Measurements from ENCODE around the gene ZNF428. TPM values are rescaled to one million over a fixed set of nuclear protein-coding genes. Genes with fewer than 3 reads are reported as not detected.

ZNF428 gene
- total RNA-seq, 4 donors from 2014 or later = 38.1 to 61.1 (median 50.5) TPM

DNA sequence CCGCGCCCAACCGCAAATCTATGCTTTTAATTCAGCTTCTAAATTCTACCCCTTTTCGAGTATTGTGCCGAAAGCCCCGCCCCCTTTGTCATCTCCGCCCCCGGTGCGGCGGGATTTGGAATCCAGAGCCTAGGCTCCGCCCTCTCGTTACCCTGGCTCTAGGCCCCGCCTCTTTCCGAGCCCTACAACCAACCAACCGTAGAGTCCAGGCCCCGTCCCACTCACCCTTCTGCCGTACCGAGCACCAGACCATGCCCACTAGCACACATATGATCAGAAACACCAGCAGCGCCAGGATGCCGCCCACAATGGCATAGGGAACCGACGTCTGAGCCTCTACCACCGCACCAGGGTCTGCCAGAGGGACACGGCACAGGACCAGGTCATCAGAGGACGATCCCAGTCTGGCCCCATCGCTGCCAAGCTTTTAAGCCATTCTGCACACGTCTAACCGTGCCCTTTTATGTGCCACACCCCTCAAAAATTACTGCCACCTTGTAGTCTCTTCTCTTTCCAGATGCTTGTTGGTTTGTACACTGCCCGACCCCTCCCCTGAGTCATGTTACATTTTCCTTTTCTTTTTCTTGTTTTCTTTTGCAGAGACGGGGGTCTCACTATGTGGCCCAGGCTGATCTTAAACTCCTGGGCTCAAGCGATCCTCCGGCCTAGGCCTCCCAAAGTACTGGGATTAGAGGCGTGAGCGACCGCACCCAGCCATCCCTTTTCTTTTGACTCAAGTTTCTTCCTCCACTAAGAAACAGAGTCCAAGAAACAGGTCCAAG, 4.7 kb upstream of the ZNF428 start:
- H3K36me3 ChIP-seq = peaks cover 0 to 25% (median 2%) of the 10 kb centered on the region in 3 donors
- peak overlapping the region in 2 of 4 donors; percentile 60 to 69 for H3K27ac ChIP-seq
- WGBS, 2 donors = 78 to 84% methylated on average over 35 of the region's 35 CpGs
- no peak for DNase-seq (ENCODE audit: low spot score in 2 of 2)
- TF ChIP-seq, protein P1, sequence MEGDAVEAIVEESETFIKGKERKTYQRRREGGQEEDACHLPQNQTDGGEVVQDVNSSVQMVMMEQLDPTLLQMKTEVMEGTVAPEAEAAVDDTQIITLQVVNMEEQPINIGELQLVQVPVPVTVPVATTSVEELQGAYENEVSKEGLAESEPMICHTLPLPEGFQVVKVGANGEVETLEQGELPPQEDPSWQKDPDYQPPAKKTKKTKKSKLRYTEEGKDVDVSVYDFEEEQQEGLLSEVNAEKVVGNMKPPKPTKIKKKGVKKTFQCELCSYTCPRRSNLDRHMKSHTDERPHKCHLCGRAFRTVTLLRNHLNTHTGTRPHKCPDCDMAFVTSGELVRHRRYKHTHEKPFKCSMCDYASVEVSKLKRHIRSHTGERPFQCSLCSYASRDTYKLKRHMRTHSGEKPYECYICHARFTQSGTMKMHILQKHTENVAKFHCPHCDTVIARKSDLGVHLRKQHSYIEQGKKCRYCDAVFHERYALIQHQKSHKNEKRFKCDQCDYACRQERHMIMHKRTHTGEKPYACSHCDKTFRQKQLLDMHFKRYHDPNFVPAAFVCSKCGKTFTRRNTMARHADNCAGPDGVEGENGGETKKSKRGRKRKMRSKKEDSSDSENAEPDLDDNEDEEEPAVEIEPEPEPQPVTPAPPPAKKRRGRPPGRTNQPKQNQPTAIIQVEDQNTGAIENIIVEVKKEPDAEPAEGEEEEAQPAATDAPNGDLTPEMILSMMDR (IDR thresholded peaks at IDR 0.05) = no peak
- TF ChIP-seq POLR2A (IDR thresholded peaks at IDR 0.05) = no peak
- H3K9me3 ChIP-seq = no peaks in the 10 kb centered on the region
- no peak overlapping the region for H3K4me3 ChIP-seq
- peaks cover 0 to 3% of the 10 kb centered on the region in 2 donors for H3K27me3 ChIP-seq
- H3K4me1 ChIP-seq = peaks cover 0 to 34% (median 7%) of the 10 kb centered on the region in 4 donors

DNA sequence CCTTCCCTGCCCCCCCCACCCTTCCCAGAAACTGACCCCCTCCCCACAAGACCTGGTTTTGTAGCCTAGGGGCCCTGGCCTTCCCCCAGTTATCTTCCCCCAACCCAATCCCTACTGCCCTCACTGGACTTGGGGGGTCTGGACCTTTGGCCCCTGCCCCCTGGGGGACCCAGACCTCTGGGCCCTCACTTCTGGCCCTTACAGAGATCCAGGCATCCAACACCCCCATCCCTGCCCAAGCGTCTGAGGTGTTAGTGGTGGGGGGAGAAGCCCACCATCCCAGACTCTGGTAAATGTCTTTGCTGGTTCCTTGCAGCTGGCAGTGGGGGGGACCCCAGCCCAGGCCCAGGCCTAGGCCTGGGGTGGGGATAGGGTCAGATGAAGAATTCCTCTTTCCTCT, 3.5 kb upstream of the ZNF428 start:
- Histone ChIP-seq H3K27ac (peak overlapping the region in 1 of 4 donors; percentile 20), H3K9me3 (no peaks in the 10 kb centered on the region), H3K36me3 (peaks cover 0 to 25% (median 2%) of the 10 kb centered on the region in 3 donors), H3K4me3 (no peak overlapping the region), H3K27me3 (peaks cover 0 to 3% of the 10 kb centered on the region in 2 donors), H3K4me1 (peaks cover 0 to 45% (median 11%) of the 10 kb centered on the region in 4 donors)
- WGBS, 2 donors = 100% methylated on average over 1 of the region's 1 CpG
- TF ChIP-seq, protein P1 (IDR thresholded peaks at IDR 0.05) = no peak
- TF ChIP-seq POLR2A (IDR thresholded peaks at IDR 0.05) (no peak), EP300 (IDR thresholded peaks at IDR 0.05) (no peak)
- DNase-seq (ENCODE audit: low spot score in 2 of 2) = no peak

DNA sequence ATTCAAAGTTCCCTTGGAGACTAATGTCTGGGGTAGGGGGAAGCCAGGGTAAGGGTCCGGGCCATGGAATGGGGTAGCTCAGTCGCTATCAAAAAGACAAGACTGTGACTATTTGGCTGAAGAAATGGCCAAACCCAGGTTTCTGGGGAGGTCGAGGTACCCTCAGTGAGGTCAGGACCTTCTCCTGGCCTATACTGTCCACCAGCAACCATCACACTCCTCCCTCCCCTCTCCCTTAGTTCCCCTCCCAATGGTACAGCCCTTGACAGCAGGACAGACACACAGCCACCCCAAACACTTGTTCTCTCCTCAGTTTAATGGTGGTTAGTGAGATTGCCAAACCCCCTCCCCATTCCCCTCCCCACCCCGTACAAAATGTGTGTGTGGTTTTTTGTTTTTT, 2.6 kb upstream of the ZNF428 start:
- H3K27ac ChIP-seq = no peak overlapping the region
- 56 to 74% methylated on average over 4 of the region's 4 CpGs for WGBS, 2 donors
- peaks cover 0 to 3% of the 10 kb centered on the region in 2 donors for H3K27me3 ChIP-seq
- H3K4me1 ChIP-seq = peaks cover 0 to 50% (median 11%) of the 10 kb centered on the region in 4 donors
- no peaks in the 10 kb centered on the region for H3K9me3 ChIP-seq
- peaks cover 0 to 22% (median 2%) of the 10 kb centered on the region in 3 donors for H3K36me3 ChIP-seq
- no peak overlapping the region for H3K4me3 ChIP-seq
- TF ChIP-seq EP300 (IDR thresholded peaks at IDR 0.05) = no peak
- TF ChIP-seq, protein P1 (IDR thresholded peaks at IDR 0.05) = no peak
- TF ChIP-seq POLR2A (IDR thresholded peaks at IDR 0.05) = no peak
- DNase-seq (ENCODE audit: low spot score in 2 of 2) = no peak

DNA sequence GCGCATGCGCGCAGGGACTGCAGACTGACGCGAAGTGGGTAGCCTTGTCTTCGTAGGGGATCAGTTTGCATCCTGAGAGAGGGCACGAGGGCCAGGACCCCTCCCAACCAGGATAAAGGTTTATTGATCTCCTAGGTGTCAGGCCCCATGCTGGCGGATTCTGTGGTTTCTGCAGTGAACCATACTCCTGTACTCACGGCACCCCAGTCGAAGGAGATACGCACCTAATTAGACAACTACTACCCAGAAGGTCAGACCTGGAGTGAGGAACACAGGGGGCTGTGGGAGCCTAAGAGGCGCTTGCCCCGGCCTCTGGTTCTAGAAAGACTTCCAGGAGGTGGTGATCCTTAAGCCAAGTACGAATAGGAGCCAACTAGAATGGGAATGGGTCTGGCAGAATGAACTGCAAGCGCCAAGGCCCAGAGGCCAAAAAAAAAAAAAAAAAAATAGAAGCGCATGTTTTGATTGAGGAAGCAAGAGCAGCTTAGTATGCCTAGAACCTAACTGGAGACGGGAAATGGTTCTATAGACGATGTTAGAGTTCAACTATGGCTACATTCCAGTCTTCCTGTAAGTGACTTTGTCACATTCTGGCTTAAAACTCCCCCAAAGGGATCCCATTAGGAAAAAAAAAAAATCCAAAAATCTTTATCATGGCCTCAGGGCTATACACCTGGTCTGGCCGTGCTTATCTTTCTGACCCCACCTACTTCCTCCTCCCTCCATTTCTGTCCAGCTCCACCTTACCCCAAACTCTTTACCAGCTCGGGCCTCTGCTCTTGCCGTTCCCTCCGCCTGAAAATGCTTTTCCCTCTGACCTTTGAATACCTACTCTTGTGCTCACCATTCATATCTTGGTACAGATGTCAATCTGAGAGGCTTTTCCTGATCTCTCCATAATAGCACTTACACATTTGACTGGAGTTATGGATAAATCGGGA, 902 bp upstream of the ZNF428 start:
- peaks cover 0 to 7% (median 2%) of the 10 kb centered on the region in 3 donors for H3K36me3 ChIP-seq
- peak overlapping the region; percentile 59 to 99 (median 92) for H3K4me3 ChIP-seq
- no peaks in the 10 kb centered on the region for H3K9me3 ChIP-seq
- no peak for DNase-seq (ENCODE audit: low spot score in 2 of 2)
- peak overlapping the region; percentile 94 to 96 (median 96) for H3K27ac ChIP-seq
- TF ChIP-seq, protein P1 (IDR thresholded peaks at IDR 0.05) = no peak
- TF ChIP-seq POLR2A (IDR thresholded peaks at IDR 0.05) (no peak), EP300 (IDR thresholded peaks at IDR 0.05) (no peak)
- H3K27me3 ChIP-seq = no peaks in the 10 kb centered on the region
- WGBS, 2 donors = 36 to 40% methylated on average over 21 to 22 of the region's 23 CpGs
- H3K4me1 ChIP-seq = peaks cover 0 to 42% (median 11%) of the 10 kb centered on the region in 4 donors

Data from tibial nerve (tissue), 4 donors.